ENCODE measurements around the gene BTD.

The BTD gene

DNA sequence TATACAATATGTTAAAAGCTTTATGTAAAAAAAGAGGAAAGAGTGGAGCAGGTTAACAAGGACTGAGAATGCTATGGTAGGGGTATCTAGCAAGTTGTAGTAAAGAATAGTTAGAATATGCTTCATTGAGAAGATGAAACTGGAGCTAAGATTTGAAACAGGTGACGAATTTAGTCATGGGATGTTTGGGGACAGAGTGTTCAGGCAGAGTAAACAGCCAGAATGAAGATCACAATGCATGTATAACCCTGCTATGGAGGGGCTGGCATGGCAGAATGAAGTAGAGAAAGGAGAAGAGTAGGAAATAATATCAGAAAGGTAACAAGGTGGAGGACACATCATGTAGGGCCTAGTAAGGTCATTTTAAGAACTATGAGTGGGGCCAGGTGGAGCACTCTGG is 72.0 kb downstream of the BTD start:
- no peak for DNase-seq

DNA sequence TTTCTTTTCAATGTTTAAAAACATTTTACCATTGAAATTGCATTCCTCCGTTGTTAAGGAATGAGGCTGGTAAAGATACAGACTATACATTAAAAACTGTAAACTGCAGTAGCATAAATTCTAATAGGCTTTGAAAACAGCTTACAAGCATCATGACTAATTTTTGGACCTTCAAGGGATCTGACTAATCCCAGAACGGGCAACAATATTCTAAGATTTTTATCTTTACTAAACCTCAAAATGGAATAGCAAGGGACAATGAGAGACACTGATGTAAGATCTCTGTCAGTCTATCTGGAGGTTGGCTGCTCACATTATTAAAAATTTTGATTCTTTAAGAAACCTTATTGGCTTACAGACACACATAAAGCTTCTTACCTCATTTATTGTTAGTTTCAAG is 74.7 kb downstream of the BTD start:
- no peak for DNase-seq

DNA sequence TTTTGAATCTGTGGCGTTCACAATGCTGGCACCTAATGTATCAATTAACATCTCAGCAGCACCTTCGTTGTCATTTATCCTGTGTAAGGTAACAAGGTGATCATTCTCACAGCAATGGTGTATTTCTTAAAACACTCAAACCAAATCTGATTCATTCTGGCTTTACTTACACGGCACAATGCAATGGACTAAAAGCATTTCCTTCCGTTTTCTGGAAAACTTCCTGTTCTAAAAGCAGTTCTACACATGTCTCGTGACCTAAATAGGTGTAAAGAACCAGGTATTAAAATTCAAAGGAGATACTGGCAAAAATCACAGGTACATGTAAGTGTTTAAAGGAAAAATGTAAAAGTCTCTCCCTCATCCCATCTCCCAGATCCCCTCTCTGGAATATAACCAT is 77.8 kb downstream of the BTD start:
- no peak for DNase-seq

DNA sequence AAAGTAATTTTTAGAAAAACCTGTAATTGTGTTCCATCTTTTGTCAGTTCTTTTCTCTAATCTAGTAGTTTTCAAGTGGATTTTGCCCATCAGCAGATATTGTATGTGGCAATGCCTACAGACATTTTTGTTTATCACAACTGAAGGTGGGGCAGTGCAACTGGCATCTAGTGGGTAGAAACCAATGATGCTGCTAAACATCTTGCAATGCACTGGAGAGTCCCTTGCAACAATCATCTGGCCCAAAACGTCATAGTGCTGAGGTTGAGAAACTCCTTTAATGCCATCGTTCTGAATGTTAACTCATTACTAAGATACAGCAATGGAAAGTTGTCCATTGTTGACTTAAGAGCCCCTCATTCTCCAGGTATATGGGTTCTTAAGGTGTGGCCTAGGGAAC is 80.1 kb downstream of the BTD start:
- no peak for DNase-seq

DNA sequence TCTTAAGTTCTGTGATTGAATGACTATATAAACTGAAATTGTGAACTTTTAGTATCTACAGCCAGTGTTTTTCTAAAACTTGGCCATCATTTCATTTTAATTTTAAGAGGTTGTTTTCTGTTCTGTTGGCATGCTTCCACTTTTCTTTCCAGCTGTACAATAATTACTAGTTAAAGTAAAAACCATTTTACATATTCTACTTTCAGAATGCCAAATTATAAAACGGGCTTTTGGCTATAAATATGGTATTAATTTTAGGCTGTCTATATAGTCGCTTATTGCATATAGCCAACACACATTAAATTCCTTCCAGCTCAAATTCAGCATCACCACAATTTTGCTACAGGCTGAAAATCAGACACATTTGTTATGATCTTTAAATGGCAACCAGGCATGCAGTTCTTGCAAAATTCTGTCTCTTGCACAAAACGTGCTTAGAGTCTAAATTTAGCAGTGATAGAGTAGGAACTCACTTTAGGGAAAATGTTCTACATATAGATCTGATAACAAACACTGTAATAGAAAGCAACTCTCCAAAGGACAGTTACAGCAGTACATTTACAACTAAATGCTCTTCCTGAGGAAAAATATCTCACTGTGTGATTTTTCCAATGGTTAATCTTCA is 81.1 kb downstream of the BTD start:
- DNase-seq = no peak

DNA sequence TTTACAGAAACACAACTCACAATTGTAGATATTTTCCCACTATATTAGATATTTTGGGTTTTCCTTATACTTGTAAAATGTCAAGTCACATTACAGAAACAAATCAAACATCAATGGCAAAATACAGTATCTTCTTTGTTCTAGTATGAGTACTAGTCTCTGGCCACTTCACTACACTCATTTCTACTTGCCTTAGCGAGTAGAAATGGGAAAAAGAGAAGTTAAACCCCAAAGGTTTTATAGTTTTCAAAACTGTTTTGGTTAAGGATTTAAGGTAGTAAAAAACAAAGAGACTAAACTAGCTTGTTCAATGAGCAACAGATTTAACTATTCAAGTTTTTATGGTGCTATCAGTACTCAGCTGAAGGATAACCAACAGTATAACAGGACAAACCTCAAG is 81.7 kb downstream of the BTD start:
- no peak for DNase-seq

DNA sequence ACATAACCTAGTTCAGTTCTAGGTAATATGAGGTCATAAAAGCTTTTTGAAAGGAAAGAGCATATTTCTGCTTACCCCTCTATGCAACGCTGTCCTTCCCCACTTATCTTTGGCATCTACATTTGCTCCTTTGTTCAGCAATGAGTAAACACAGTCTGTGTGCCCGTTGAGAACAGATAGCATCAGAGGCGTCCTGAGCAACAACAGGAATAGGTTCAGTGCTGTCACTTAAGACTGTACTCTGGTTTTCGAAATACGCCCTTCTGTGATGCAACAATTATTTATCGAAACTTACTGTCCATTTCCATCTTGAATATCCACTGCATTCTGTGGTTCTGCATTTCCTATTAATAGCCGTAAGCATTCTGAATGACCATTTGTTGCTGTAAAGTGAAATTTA is 84.4 kb downstream of the BTD start:
- DNase-seq = no peak

DNA sequence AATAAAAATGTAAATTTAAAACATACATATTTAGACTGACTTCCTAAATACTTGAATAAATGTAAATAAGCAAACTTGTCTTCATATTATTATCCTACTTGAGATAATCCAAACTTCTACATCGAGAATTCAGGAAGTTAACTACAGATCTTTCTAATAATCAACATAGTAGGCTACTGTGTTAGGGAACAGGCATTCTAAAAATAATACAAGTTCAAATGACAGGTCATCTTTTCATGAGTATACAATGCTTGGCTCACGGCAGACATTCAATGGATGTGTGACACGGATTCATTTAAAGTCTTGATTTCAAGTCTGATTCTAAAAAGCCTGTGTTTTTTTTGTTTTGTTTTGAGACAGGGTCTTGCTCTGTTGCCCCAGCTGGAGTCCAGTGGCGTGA is 88.7 kb downstream of the BTD start:
- no peak for DNase-seq

DNA sequence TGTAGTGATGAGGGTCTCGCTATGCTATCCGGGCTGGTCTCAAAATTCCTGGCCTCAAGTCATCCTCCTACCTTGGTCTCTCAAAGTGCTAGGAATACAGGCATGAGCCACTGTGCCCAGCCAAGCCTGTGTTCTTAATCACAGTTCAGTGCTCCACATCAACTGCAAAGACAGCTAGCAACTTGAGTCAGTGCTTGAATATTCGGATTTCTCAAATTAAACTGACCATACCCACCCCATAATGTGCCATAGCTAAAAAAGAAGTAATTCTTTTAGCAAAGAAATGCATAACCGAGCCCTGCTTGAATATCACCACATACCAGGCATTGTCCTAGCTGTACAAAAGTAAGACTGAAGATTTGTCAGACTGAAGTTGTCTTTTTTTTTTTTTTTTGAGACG is 89.2 kb downstream of the BTD start:
- no peak for DNase-seq

DNA sequence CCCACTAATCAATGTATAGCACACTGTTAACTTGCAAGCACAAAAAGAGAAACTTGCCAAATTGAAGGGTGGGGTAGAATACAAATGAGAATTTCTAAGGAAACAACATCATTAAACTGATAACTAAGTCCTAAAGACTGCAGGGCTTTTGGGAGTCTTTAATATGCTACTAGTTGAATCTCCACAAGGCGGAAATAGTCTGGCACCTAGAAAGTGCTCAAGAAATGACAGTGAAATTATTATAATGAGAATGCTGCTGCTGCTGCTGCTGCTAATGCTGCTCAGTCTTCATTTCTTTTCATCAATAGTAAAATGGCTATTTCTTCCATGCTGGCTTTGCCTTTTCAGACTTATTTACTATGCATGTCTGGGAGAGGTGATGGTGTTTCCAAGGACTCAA is 91.8 kb downstream of the BTD start:
- no peak for DNase-seq

DNA sequence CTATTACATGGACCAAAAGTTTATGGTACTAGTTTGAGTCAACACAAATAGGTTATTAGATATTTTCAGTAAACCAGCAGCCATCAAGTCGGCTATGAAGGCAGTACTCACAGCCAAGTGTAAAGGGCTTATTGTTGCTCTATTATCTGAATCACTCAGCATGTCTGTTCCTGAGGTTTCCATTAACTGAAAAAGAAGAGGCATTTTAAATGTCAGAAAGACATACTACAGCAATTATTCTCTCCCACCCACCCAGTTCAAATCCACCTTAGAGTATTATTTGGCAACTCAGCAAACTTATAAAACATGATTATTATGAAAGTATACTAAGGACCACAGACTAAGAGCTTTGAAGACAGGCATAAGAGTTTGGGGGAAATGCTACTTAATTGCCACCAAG is 93.1 kb downstream of the BTD start:
- DNase-seq = no peak
